ENCODE data around the gene CLIC1. TPM values are rescaled to one million over a fixed set of nuclear protein-coding genes. Genes with fewer than 3 reads are reported as not detected.
"Not testable (repeated sequence)": the region's sequence is repeated elsewhere in the genome, so short reads cannot be mapped to it uniquely, and the experiment has no call there.

Gene CLIC1
- total RNA-seq, 1 experiment from 2014 or later, result 376 TPM

DNA sequence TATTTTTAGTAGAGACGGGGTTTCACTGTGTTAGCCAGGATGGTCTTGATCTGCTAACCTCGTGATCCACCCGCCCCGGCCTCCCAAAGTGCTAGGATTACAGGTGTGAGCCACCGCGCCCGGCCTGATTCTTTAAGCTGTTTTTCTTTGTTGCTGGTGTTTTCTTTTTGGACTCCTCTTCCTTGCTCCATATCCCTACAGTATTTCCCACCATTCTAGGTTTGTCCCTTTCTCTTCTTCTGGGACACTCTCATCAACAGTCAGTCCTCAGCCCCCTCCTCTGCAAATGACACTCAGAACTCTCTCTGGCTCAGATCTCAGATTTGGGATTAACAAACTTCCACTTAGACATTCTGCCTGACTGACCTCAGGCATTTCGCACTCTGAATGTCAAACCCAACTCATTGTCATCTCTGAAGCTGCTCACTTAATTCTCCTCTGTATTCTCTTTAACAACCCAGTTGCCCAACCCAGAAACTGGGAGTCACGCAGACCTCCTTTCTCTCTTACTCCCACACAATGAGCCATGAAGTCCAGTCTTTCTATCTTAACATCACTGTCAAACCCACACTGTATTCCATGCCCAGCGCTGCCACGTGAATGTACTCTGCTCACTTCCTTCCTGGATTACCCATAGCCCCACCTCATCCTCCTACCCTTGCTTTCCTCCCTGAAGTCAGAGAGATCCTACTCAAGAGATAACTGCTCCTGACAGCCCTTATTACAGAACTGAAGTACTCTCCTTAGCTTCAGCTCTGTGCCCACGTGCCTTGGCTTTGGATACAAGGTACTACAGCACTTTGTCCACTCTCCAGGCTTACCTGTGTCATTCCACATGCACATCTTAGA lies 10.6 kb downstream of the CLIC1 start:
- no peak for DNase-seq (ENCODE audit: extremely low read depth, low read depth)

DNA sequence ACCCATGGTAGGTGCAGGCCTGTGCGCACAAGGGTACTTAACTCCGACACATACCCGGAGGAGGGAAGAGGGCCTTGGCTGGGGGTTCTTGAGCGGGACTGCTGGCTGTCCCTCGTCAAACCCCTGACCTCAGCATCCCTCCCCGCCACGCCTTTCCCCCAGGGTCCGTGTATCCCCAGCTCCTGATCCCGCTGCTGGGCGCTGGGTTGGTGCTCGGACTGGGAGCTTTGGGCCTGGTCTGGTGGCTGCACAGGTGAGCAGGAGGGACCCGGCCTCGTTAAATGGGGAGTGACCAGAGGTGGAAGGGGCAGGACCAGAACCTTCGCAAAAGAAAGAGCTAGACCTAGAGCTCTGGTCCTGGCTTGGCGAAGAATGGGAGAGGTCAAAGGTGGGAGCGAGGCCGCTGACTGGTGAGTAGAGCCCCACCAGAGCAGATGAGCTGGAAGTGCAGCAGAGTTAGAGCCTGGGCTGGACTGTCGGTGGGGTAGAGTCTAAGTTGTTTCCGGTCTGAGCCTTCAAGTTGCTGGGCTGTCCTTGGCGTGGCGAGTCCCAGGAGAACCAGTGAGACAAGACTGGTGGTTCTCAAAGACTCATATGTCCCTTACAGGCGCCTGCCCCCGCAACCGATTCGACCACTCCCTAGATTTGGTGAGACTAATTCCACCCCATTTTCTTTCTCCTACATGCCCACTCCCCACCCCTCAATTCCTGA lies 12.2 kb downstream of the CLIC1 start:
- no peak for DNase-seq (ENCODE audit: extremely low read depth, low read depth)

DNA sequence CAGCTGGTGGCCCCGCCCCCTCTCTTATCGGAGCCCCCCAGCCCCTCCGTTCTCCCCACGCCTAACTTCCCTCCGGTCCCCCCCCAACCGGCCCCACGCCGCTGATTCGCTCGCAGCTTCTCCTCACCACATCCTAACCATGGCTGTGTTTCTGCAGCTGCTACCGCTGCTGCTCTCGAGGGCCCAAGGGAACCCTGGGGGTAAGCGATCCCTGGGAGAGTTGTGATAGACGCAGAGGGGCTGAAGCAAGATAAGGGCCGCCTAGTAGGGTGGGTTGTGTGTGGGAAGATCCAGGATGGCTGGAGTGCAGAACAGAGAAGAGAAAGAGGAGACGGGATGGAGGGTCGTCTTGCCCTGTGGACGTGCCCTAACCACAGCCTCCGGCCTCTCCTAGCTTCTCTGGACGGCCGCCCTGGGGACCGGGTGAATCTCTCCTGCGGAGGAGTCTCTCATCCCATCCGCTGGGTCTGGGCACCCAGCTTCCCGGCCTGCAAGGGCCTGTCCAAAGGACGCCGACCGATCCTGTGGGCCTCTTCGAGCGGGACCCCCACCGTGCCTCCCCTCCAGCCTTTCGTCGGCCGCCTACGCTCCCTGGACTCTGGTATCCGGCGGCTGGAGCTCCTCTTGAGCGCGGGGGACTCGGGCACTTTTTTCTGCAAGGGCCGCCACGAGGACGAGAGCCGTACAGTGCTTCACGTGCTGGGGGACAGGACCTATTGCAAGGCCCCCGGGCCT lies 12.9 kb downstream of the CLIC1 start, which contains the start of gene MPIG6B:
MPIG6B (plus strand) TSS at position 129 of the 735 bp plus-strand sequence; CDS start at position 140, 11 bp downstream.
- no peak for DNase-seq (ENCODE audit: extremely low read depth, low read depth)

DNA sequence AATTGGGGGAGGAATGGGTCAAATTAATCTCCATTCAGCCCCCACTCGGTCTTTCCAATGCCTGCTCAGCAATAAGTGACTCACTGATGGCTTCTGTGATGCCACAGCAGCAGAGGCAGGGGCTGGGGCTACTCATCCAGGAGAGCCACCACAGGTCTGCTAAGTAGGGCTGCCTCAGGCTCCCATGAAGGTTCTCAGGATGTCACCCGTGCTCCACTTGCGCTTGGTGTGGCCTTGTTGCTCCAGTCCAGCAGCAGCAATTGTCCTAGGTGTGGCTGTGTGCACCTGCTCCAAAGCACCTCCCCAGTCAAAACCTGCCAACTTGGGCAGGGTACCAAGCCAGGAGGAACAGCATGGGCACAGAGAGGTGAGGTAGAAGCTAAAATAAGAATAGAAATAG lies 14.2 kb downstream of the CLIC1 start:
- DNase-seq (ENCODE audit: extremely low read depth, low read depth), result no peak

- no peak for DNase-seq (ENCODE audit: extremely low read depth, low read depth)
Observed at GRCh38 chr6:31721351-31722020, 14.8 kb downstream of the CLIC1 start, which contains the start of gene LY6G6C. LY6G6C (minus strand) TSS chr6:31721746; CDS start chr6:31721679, 67 bp downstream.

- DNase-seq (ENCODE audit: extremely low read depth, low read depth), result no peak
Observed at GRCh38 chr6:31720196-31720770, 16.0 kb downstream of the CLIC1 start.

DNA sequence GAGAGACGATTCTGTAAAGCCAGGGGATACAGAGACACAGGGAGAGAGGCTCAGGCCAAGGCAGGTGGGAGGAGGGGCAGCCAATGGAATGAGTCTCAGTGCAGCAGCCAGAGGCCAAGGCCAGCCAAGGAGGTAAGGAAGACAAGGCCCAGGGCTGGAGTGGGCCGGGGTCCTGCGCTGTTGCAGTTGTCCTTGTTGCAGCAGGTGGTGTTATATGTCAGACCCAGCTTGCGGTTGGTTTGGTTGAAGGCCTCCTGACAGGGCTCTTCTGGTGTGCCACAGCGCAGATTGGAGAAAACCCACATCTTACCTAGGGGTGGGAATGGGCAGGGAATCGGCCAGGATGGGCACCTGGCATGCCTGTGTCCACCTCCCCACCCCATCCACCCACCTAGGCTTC lies 17.3 kb downstream of the CLIC1 start:
- no peak for DNase-seq (ENCODE audit: extremely low read depth, low read depth)

GRCh38 chr6:31718265-31718664 lies 18.1 kb downstream of the CLIC1 start:
- no peak for DNase-seq (ENCODE audit: extremely low read depth, low read depth)

DNA sequence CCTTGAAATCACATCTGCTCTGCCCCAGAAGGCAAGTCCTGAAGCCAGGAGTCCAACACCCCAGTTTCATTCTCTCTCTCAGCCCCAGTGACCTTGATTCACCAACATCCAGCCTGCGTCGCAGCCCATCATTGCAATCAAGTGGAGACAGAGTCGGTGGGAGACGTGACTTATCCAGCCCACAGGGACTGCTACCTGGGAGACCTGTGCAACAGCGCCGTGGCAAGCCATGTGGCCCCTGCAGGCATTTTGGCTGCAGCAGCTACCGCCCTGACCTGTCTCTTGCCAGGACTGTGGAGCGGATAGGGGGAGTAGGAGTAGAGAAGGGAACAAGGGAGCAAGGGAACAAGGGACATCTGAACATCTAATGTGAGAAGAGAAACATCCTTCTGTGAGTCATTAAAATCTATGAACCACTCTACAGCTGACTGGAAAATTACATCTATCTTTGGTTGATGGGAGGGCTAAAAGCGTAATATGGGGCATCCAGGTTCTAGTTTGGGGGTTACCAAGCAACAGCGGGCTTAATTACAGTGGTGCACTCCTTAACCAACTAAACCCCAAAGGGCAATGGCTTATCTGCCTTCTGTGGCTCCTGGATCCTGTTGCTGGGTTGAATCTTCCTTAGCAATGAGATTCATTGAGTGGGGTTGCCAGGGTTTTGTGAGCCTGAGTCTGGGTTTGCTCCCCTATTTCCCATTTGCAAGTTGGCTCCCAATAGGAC lies 18.7 kb downstream of the CLIC1 start:
- no peak for DNase-seq (ENCODE audit: extremely low read depth, low read depth)

DNA sequence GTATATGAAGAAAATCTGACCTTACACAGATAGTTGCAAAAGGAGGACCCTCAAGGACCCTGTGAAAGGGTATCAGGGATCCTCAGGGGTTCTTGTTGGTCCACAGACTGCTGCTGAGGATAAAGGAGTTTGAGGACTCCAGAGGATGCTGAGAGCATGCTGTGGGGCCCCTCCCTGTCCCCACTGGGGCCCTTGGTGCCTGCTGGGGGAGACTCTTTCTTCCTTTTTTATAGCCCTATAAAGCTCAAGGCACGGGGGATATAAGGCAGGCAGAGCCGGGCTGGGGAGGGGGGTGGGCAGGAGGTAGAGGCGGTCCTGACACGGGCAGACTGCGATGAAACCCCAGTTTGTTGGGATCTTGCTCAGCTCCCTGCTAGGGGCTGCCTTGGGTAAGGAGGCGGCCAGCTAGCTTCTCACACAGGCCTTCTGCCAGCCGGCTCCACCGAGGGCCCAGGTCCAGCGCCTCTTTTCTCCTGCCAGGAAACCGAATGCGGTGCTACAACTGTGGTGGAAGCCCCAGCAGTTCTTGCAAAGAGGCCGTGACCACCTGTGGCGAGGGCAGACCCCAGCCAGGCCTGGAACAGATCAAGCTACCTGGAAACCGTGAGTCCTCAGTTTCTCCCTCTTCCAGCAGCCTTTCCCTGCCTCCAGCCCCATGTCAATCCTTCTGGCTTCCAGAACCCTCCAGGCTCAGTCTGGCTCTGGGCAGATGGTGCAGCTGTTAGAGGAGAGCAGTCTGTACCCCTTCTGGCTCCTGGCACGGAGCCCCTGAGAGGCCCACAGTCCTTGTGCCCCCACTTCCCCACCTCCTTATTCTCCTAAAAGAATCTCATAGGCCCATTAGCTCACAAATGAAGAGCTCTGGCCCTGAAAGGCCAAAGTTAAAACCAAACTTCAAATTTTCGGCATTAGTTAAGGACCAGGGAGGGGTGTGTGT lies 21.0 kb downstream of the CLIC1 start, which contains the start of gene LY6G6D:
LY6G6D (plus strand) TSS at position 327 of the 937 bp plus-strand sequence; CDS start at position 335, 8 bp downstream.
- no peak for DNase-seq (ENCODE audit: extremely low read depth, low read depth)

DNA sequence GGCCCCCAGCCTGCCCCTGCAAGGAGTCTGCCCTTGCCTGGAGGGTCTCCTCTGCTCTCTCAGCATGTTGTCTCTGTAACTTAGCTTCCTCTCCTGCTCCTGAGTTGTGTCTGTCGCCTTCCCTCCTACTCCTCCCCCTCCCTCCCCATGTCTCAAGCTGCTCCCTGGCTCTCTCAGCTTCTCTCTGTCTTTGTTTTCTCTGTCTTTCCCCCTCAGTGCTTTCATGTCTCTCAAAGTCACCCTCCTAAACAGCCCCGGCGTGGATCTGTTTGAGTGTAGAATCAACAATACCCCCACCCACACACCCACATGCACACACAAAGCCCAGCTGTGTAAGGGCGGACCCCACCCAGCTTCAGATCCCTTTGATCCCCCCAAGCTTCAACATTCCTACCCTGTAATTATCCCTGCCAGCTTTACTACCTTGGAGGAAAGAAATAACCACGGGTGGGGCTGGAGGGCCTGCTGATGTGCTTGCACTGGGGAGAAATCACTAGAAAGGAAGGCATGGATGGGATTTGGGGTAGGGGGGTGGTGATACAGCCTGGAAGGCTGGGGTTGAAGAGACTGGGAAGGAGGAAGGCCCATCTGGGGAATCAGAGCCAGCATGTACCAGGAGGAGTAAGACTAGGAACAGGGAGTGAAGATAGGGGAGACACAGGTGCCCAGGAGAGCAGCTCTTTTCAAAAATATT lies 22.2 kb downstream of the CLIC1 start:
- DNase-seq (ENCODE audit: extremely low read depth, low read depth), result no peak

DNA sequence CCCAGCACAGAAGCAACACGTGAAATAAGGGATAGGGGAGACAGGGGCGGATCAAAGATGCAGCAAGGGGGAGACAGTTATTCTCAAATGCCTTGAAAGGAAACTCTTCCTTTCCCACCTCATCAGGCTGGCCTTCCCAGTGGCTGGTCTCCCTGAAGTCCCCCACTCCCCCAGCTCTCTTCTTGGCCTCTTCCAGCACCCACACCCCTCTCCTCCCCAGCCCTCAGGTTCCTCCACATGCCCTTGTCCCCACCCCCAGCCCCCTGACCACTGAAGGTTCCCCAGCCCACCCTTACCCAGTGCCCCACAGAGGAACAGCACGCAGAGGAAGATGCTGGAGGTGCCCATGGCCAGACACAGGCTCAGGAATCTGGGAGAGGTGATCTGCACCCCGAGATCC lies 22.9 kb downstream of the CLIC1 start:
- DNase-seq (ENCODE audit: extremely low read depth, low read depth), result no peak

DNA sequence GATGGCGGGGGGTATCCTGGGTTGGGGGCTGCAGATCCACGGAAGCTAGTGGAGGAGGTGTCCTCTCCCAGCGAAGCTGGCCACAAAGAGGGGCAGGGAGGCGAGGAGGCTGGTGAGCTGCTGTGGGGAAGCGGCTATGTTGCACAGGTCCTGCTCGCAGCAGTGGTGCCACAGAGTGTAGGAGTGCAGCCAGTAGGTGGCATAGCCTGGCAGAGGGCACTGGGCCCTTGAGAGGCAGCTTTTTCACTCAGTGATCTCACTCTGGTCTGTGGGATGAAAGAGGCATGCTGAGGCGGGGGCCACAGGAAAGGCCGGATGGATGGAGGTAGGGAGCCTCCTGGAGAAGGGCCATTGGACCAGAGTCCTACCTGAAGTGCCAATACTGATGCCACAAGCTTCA lies 24.0 kb downstream of the CLIC1 start:
- DNase-seq (ENCODE audit: extremely low read depth, low read depth), result no peak

DNA sequence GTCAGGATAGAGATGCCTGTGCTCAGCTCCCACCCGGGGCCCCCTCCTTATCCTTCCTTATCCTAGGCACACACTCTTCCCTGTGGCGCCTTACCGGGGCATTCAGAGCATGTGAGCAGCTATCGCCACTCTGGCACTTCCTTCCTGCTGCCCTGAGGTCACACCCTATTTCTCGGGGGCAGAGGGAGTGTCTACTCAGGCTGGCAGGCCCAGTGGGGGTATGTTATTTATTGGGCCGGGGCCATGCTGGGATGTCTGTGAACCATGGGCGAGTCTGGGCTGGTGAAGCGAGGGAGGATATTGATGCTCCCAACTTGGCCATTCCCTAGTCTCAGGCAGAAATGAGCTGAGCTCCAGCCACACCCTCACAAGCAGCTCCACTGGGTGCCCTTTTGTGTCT lies 25.1 kb downstream of the CLIC1 start:
- no peak for DNase-seq (ENCODE audit: extremely low read depth, low read depth)

DNA sequence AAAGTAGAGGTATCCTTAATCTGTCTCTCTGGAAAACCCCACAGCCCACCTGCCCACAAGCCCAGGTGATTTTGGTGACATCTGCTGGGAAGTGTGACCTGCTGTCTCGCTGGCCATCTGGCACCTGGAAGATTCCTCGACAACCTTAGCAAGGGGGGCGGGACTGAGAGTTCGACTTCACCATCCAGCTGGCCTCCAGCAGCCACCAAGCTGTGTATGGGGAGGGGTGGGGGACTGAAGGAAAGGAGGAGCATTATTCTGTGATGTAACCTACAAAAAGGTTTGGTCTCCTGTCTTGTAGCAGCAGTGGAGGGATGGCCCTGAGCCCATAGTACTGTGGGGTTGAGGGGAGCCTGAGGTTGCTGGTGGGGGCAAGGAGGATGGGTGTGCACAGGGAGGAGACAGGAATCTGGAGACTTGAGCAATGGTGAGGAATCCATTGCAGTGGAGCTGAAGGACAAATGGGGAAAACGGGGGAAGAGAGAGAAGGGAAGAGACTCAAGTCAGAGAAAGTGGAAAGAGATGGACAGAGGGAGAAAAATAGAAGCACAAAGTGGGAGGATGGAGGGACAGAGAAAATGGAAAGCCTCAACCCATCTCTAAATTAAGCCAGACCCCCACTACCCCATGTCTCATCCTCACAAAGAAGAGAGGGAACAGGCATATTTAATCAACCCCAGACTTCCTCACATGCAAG lies 25.7 kb downstream of the CLIC1 start:
- no peak for DNase-seq (ENCODE audit: extremely low read depth, low read depth)

- not testable (repeated sequence) for DNase-seq (ENCODE audit: extremely low read depth, low read depth)
Observed at GRCh38 chr6:31709157-31709556, 27.2 kb downstream of the CLIC1 start.

DNA sequence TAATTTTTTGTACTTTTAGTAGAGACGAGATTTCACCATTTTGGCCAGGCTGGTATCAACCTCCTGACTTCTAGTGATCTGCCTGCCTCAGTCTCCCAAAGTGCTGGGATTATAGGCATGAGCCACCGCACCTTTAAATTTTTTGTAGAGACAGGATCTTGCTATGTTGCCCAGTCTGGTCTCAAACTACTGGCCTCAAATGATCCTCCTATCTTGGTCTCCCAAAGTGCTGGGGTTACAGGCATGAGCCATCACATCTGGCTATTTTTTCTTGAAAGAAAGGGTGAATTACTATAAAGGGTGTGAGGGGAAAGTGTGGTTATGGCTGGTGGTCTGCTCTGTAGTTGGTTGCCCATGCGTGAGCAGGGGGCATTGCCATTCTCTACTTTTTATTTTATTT lies 28.1 kb downstream of the CLIC1 start:
- DNase-seq (ENCODE audit: extremely low read depth, low read depth), result no peak
